Right lobe of liver (tissue), 4 donors: ENCODE results near the gene RPS6KA2.

Experiments used
- POLR2A ChIP-seq: fragments of 450-650 bp; IDR thresholded peaks from one replicate; pipeline ENCODE4 v1.6.1; 2017; ENCODE audit warnings: antibody characterized with exemption, mild to moderate bottlenecking
- TF ChIP-seq, protein P1 (sequence below), 4 donors: fragments of 200-600 bp in 3 of 4; fragments of 450-650 bp in 1 of 4; IDR thresholded peaks; one replicate each; pipeline versions ENCODE4 v1.5.1 to v1.8.0; 2016 to 2022; ENCODE audit warnings: antibody characterized with exemption in 4 of 4, mild to moderate bottlenecking in 2 of 4
- donor health status: DM: no; HTN: no; CAD: no.
- donor health status: DM: no; HTN: no; CAD: no.
- donor health status: DM: no; HTN: yes; CAD: no.

DNA sequence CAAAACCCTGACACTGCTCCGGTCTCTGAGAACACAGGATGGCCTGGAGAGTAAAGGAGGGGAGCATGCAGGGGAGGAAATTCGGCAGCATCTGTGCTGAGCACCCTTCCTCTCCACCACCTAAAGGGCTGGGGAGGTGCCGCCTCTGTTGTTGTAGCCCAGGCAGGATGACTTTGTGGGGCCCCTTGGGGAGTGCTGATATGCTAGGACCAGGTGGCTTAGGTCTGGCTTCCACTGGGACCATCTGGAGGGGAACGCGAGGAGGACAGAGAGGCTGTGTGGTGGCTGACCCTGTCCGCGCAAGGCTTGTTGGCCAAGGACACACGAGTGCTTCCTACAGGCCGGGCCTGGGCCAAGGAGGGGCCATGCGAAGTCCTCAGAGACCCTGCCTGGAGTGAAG, 9.9 kb upstream of the RPS6KA2 start:
- TF ChIP-seq, protein P1, sequence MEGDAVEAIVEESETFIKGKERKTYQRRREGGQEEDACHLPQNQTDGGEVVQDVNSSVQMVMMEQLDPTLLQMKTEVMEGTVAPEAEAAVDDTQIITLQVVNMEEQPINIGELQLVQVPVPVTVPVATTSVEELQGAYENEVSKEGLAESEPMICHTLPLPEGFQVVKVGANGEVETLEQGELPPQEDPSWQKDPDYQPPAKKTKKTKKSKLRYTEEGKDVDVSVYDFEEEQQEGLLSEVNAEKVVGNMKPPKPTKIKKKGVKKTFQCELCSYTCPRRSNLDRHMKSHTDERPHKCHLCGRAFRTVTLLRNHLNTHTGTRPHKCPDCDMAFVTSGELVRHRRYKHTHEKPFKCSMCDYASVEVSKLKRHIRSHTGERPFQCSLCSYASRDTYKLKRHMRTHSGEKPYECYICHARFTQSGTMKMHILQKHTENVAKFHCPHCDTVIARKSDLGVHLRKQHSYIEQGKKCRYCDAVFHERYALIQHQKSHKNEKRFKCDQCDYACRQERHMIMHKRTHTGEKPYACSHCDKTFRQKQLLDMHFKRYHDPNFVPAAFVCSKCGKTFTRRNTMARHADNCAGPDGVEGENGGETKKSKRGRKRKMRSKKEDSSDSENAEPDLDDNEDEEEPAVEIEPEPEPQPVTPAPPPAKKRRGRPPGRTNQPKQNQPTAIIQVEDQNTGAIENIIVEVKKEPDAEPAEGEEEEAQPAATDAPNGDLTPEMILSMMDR (IDR thresholded peaks at IDR 0.05), result no peak
- no peak for TF ChIP-seq POLR2A
